HCT116 (cell line): ENCODE measurements around the gene RASGRF1.

Source experiments
- CTCF ChIP-seq, 3 experiments: fragments of 200-600 bp in 1 of 3; sonication (generic) in 1 of 3; IDR thresholded peaks in 2 of 3; conservative IDR thresholded peaks in 1 of 3; 2 replicates each; pipeline ENCODE4 v1.5.1; 2012 to 2017; ENCODE audit warnings: low read depth in 2 of 3, low read length in 2 of 3, antibody characterized with exemption in 1 of 3, borderline replicate concordance in 1 of 3, control low read depth in 1 of 3, mild to moderate bottlenecking in 1 of 3, mixed read lengths in 1 of 3, mixed run types in 1 of 3, moderate library complexity in 1 of 3; ENCODE audit not compliant: insufficient read depth in 1 of 3
- EGR1 ChIP-seq: IDR thresholded peaks from 2 replicates; pipeline ENCODE4 v1.6.1; 2012; ENCODE audit warnings: low read depth
- EZH2 ChIP-seq: fragments of 200-600 bp; sonication (generic); IDR thresholded peaks from 2 replicates; pipeline ENCODE4 v1.6.1; 2017; ENCODE audit warnings: antibody characterized with exemption, mixed run types
- POLR2A ChIP-seq: IDR thresholded peaks from 2 replicates; pipeline ENCODE4 v1.7.0; 2011; ENCODE audit warnings: borderline replicate concordance; ENCODE audit not compliant: insufficient read depth, insufficient read length; ENCODE audit errors: extremely low read depth
- POLR2AphosphoS5 ChIP-seq: IDR thresholded peaks from 2 replicates; pipeline ENCODE4 v1.6.1; 2011; ENCODE audit warnings: mild to moderate bottlenecking, low read depth, low read length, moderate library complexity
- RAD21 ChIP-seq: IDR thresholded peaks from 2 replicates; pipeline ENCODE4 v1.6.1; 2012; ENCODE audit warnings: low read depth, mild to moderate bottlenecking
- YY1 ChIP-seq: IDR thresholded peaks from 2 replicates; pipeline ENCODE4 v1.6.1; 2011; ENCODE audit warnings: low read length, low read depth, moderate library complexity, mild to moderate bottlenecking; ENCODE audit not compliant: insufficient replicate concordance; ENCODE audit errors: extremely low read depth
- ZFX ChIP-seq: fragments of 450-650 bp; IDR thresholded peaks from 2 replicates; pipeline ENCODE4 v1.6.1; 2017
- ZNF274 ChIP-seq: fragments of 200-500 bp; sonication (Bioruptor generic); IDR thresholded peaks from 2 replicates; pipeline ENCODE4 v1.6.1; 2014; ENCODE audit warnings: mild to moderate bottlenecking, low read depth, low read length, inconsistent platforms
- TF ChIP-seq, protein P1 (sequence below): IDR thresholded peaks from 2 replicates; pipeline ENCODE4 v1.6.1; 2012

DNA sequence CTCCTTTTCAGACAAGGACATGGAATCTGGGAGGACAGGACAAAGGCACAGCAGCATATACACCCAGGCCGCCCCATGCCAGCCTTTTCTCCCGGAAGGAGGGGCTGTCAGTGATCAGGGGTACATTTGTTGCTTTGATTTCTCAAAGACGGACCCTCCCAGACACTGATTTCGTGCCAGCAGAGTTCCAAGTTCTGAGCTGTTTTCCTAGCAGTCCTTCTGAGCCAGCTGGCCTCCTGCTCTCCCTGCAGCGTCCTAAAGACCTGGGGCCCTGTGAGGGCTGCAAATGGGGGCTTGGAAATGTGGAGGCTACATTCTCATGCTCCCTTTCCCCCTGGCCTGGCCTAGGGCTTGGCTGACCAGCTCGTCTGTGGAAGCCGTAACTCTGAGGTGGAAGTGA, 168.1 kb downstream of the RASGRF1 start:
- TF ChIP-seq, protein P1, sequence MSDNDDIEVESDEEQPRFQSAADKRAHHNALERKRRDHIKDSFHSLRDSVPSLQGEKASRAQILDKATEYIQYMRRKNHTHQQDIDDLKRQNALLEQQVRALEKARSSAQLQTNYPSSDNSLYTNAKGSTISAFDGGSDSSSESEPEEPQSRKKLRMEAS: no peak
- no peak for TF ChIP-seq CTCF (IDR thresholded peaks at IDR 0.05 in 2 of 3, conservative IDR thresholded peaks at IDR 0.05 in 1 of 3; ENCODE audit: borderline replicate concordance in 1 of 3, insufficient read depth in 1 of 3, low read depth in 2 of 3, low read length in 2 of 3)
- TF ChIP-seq POLR2A: no peak
- TF ChIP-seq EZH2: no peak
- no peak for TF ChIP-seq POLR2AphosphoS5
- TF ChIP-seq YY1: no peak
- TF ChIP-seq ZNF274: no peak
- TF ChIP-seq RAD21: no peak
- no peak for TF ChIP-seq ZFX
- TF ChIP-seq EGR1: no peak
